GM10248 (cell line): ENCODE data around the gene POLRMT.

ENCODE experiments used
- CTCF ChIA-PET: fragments of 300-600 bp; sonication (Branson Sonifier 250); formaldehyde crosslinking; extraction: SDS; loops from one replicate; lab custom pipeline; 2021; ENCODE audit warnings: antibody characterized with exemption; lab: Yijun Ruan, JAX
- POLR2A ChIA-PET: fragments of 350-650 bp; sonication (Branson Sonifier 250); formaldehyde crosslinking; extraction: SDS; loops from one replicate; lab custom pipeline; 2020; ENCODE audit warnings: antibody characterized with exemption; lab: Yijun Ruan, JAX
- DNase-seq: peaks from one replicate; pipeline ENCODE4 v3.0.0; 2012; ENCODE audit errors: extremely low spot score
- TF ChIP-seq, protein P1 (sequence below): IDR thresholded peaks from 2 replicates; pipeline ENCODE4 v1.5.1; 2012; ENCODE audit warnings: mild to moderate bottlenecking, low read depth; ENCODE audit errors: extremely low read depth, missing control alignments, control extremely low read depth

The POLRMT gene

DNA sequence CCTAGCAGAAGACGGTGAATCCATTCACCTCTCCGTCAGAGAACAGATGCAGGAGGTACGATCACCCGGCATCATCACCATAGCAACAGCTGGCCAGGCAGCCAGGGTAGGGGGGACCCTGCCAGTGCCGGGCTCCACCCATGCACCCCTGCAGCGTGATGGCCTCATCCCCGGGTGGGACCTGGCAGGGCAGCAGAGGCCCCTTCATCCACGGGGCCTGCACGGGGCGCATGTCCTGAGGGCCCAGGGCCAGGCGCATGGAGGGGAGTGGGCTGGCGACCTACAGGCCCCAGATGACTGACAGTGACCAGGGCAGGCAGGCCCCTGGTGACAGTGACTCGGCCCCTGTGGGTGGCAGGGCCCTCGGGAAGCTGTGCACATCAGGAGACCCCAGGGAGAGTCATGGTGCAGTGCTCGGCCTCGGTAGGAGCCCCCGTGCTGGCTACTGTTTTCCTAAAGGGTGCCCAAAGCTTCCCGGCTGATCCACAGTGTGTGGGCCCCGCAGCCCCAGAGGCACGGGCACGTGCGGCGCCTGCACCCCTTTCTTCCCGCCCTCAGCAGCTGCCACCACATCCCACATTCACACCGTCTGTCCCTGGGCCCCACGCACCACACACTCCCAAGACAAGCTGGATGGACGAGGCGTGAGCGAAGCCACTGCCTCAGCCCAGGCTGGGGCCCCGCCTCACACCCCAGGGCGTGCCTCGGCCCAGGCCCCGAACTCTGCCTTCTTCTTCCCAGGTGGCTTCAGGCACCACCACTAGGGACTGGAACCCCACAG, 24.9 kb upstream of the POLRMT start:
- POLR2A ChIA-PET: no interaction called here
- DNase-seq: no peak
- TF ChIP-seq, protein P1, sequence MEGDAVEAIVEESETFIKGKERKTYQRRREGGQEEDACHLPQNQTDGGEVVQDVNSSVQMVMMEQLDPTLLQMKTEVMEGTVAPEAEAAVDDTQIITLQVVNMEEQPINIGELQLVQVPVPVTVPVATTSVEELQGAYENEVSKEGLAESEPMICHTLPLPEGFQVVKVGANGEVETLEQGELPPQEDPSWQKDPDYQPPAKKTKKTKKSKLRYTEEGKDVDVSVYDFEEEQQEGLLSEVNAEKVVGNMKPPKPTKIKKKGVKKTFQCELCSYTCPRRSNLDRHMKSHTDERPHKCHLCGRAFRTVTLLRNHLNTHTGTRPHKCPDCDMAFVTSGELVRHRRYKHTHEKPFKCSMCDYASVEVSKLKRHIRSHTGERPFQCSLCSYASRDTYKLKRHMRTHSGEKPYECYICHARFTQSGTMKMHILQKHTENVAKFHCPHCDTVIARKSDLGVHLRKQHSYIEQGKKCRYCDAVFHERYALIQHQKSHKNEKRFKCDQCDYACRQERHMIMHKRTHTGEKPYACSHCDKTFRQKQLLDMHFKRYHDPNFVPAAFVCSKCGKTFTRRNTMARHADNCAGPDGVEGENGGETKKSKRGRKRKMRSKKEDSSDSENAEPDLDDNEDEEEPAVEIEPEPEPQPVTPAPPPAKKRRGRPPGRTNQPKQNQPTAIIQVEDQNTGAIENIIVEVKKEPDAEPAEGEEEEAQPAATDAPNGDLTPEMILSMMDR: no peak
- CTCF ChIA-PET: no interaction called here

DNA sequence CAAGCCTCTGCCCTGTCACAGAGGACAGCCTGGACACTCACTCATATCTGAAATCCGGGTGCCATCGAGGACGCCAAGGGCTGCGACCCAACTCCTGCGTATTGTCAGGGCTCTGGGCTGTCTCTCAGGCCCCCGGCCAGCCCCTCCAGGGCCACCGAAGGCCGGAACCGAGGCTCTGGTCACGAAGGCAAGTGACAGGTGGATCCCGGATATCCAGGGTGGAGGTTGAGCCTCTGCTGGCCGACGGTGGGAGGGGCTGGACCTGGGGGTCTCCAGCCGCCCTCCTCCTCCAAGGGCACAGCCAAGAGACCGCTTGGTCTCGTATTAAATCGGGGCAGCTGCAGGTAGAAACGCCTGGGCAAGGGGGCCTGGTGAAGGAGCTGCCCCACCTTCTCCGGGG, 24.3 kb upstream of the POLRMT start:
- TF ChIP-seq, protein P1: no peak
- CTCF ChIA-PET: no interaction called here
- POLR2A ChIA-PET: no interaction called here
- no peak for DNase-seq

DNA sequence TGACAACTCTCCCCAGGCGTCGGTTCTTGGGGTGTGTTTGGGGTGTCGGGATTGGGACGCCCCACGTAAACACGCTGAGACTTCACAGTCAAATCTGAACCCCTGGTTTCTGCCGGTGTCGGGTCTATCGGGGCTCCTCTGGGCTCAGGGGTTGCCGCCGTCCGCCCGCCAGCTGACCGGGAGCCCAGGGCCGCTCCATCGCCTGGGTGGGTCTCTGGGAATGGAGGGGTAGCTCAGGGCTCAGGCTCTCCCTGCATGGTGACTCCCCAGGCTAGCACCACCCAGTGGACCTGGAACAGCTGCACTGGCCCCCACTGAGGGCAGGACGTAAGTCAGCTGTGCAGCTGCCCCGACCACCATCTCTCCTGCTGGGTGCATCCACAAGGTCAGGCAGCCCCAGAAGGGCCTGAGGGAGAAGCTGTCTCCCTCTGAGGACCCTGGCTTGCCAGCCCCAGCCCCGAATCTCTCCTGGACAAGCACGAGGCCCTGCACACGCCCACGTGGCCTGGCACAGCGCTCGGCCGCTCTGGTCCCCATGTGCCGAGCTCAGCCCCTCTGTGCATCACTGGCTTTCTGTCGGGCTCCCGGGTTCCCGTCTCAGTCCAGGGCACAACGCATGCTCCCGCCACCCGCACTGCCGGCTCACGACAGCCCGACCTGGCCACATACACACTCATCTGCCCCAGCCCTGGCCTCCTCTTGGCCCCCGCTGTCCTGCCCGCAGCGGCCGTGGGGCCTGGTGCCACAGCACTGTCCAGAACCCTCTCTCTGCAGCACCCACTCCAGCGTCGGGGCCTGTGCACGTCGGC, 23.6 kb upstream of the POLRMT start:
- ChIA-PET CTCF (interaction anchor here (1.1 kb wide), 1 partner anchor 77 kb away, joined by 3 read pairs; no protein-coding TSS in a partner anchor), POLR2A (no interaction called here)
- DNase-seq: no peak
- TF ChIP-seq, protein P1: no peak

DNA sequence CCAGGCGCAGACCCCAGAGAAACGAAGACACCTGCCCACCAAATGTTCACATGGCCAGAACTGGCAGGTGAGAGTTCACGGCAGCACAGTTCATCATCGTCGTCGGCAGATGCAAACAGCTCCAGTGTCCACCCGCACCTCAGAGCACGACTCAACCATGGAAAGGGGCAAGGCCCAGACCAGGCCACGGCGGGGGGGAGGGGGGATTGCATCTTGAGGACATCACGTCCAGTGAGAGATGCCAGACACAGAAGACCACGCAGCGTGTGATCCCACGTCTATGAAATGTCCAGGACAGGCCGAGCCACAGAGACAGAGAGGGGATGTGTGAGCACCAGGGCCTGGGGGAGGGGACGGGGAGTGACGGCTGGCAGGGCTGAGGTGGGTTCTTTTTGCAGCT, 22.4 kb upstream of the POLRMT start:
- POLR2A ChIA-PET: no interaction called here
- TF ChIP-seq, protein P1: no peak
- DNase-seq: no peak
- CTCF ChIA-PET: interaction anchor here (1.1 to 2.0 kb wide), 2 partner anchors 72 to 79 kb away, joined by 3 to 5 read pairs; no protein-coding TSS in a partner anchor

DNA sequence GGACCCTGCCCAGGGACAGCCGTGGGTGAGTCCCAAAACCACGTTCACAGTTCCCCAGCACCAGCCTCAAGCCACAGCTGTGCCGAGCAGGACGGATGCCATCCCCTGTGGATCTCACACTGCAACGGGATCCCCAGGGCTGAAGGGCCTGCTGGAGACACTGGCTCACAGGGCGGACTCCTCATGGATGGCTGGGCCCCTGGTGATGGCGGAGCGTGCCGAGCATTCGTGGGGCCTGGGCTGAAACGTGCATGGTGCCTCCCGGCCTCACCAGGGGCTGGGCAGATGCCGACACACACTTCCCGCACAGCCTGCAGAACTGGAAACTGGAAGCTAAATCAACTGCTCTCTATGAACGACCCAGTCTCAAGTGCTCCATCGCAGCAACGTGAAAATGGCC, 20.1 kb upstream of the POLRMT start:
- no peak for DNase-seq
- ChIA-PET POLR2A (no interaction called here), CTCF (no interaction called here)
- TF ChIP-seq, protein P1: no peak

DNA sequence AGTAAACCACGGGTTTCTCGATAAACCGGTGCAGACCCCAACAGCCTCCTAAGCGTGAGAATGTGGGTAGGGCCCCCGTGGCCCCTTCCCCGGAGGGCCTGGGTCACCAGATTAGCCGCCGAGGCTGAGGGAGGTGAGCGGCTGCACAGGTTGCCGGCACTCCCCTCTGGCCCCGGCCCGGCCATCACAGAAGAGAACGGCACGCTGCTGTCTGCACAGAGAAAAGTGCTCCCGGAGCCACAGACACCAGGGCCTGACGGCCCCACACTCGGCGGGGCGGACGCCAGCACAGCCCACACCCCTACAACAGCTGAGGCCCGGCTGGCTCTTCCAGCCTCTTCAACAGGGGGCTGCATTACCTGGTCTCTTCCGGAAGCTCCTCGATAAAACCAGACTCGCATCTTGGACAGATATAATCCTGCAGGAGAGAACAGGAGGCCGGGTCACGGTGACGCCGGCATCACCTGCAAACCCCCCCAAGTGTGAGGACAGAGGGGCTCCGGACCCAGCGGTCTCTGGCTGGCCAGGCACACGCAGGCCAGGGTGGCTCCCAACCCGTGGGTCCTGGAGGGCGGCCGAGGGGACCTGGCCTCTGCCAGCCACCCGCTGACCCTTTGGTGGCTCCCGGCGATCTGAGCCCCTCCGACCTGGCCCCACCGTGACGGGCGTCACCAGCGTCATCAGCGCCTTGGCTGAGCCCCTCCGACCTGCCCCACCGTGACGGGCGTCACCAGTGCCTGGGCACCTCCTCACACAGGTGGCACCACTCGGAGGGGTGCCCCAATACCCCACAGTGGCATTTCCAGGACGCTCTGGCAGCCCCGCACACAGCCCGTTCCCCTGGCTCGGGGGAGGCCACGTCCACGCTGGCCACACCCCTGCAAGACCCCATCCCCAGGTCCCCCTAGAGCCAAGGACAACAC, 19.4 kb upstream of the POLRMT start:
- CTCF ChIA-PET: no interaction called here
- POLR2A ChIA-PET: no interaction called here

More for the DNA sequence above, 19.4 kb upstream of the POLRMT start:
- no peak for DNase-seq
- TF ChIP-seq, protein P1: no peak
